Epithelial cell of esophagus (primary cell): ENCODE measurements around the gene MBOAT1.

ENCODE experiments used
- DNase-seq: peaks from one replicate; pipeline ENCODE4 v3.0.0; 2010; ENCODE audit warnings: low read depth
- H3K4me3 ChIP-seq: 2 replicates; pipeline ENCODE4 v1.5.1; 2011; ENCODE audit warnings: mild to moderate bottlenecking, low read length, control low read depth
- TF ChIP-seq, protein P1 (sequence below): IDR thresholded peaks from 2 replicates; pipeline ENCODE4 v1.5.1; 2011; ENCODE audit warnings: low read depth, mild to moderate bottlenecking, low read length, control low read depth, inconsistent platforms; ENCODE audit not compliant: insufficient read depth; ENCODE audit errors: missing control alignments

The MBOAT1 gene

DNA sequence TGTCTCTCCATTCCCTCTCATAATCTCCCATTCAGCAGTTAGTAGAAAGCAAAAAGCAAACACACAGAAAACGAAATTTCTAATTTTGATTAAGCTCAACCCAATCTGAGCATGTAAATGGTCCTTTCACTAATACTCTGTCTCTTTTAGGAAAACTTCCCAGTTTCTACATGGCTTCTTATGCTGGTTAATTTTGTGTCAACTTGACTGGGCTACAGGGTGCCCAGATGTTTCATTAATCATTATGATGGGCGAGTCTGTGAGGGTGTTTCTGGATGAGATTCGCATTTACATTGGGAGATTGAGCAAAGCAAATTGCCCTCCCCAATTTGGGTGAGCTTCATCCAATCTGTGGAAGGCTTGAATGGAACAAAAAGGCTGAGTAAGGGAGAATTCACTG lies 142.2 kb downstream of the MBOAT1 start:
- H3K4me3 ChIP-seq: no peak overlapping the region
- DNase-seq: no peak
- TF ChIP-seq, protein P1, sequence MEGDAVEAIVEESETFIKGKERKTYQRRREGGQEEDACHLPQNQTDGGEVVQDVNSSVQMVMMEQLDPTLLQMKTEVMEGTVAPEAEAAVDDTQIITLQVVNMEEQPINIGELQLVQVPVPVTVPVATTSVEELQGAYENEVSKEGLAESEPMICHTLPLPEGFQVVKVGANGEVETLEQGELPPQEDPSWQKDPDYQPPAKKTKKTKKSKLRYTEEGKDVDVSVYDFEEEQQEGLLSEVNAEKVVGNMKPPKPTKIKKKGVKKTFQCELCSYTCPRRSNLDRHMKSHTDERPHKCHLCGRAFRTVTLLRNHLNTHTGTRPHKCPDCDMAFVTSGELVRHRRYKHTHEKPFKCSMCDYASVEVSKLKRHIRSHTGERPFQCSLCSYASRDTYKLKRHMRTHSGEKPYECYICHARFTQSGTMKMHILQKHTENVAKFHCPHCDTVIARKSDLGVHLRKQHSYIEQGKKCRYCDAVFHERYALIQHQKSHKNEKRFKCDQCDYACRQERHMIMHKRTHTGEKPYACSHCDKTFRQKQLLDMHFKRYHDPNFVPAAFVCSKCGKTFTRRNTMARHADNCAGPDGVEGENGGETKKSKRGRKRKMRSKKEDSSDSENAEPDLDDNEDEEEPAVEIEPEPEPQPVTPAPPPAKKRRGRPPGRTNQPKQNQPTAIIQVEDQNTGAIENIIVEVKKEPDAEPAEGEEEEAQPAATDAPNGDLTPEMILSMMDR: no peak

DNA sequence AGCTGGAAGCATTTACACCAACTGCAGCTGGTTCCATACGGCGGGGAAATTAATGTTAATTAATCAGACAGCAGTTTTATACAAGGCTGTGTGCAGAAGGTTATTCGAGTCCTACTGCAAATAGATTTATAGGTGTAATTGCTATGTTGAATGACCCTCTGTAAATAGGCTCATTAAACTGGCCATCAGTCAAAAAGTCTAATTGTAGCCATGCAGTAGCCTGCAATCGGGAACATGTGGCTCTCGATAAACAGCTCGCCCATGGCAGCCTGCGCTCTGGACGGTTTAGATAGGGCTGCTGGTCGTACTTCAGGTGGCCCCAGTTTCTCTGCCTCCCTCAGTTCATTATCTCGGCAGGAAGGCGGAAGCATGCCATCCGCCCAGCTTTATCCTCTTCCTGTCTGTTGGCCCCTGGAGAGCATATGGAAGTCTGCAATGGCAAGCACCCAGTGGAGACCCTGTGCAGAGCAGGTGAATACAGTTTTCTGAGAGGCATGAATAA lies 143.2 kb downstream of the MBOAT1 start:
- no peak overlapping the region for H3K4me3 ChIP-seq
- TF ChIP-seq, protein P1: no peak
- no peak for DNase-seq

DNA sequence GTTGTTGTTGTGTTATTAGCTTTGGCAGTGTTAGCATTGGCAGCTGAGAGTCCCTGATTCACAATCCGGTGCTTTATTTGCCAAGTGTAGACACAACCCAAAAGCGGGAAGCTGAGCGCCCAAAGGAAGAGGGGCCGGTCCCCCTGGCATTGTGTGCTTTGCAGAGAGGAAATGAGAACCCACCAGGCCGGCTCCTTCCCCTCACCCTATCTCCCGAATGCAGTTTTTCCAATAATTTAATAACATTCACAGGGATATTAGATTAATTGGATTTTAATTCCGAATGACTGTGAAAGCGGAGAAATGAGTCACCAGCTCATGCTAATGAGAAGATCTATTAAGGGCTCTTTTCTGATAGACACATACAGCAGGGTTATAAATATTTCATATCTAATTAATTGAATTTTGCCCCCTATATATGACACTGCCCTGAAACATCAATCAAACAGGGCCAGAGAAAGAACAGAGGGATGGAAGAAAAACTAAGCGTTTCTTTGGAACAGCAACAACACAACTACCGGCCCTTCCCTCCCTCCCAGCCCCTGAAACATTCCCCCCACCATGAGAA lies 143.8 kb downstream of the MBOAT1 start:
- no peak for DNase-seq
- H3K4me3 ChIP-seq: no peak overlapping the region
- TF ChIP-seq, protein P1: no peak

DNA sequence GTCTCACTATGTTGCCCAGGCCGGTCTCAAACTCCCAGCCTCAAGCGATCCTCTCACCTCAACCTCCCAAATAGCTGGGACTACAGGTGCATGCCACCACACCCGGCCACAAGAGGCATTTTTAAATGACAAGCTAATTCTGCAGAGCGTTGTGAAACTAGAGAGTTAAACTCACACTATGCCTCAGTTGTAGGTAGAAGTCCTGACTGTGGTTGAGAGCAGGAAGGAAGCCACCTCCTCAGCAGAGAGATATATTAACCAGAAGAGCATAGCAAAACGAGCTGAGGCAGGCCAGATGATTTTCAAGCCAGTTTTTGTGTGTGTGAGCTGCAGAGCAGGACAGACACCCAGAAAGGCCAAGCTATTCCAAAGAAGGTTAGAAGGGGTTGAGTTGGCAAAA lies 150.3 kb downstream of the MBOAT1 start:
- TF ChIP-seq, protein P1: no peak
- no peak for DNase-seq
- H3K4me3 ChIP-seq: no peak overlapping the region

DNA sequence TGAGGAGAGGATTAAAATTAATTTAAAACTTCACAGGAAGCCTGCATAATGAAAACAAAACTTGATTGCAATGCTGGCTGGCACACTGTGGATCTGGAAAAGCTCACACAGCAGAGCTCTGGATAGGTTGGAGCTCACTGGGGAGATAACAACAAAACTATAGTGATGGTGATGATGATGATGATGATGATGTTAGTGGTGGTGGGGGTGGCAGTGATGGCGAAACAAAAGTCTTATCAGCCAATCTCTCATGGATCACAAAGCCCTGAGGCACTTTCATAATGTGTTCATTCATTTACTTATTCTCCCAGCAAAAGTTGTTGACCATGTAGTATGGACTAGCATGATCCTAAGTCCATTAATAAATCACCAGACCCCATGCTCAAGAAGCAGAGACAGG lies 152.0 kb downstream of the MBOAT1 start:
- TF ChIP-seq, protein P1: no peak
- DNase-seq: no peak
- no peak overlapping the region for H3K4me3 ChIP-seq

DNA sequence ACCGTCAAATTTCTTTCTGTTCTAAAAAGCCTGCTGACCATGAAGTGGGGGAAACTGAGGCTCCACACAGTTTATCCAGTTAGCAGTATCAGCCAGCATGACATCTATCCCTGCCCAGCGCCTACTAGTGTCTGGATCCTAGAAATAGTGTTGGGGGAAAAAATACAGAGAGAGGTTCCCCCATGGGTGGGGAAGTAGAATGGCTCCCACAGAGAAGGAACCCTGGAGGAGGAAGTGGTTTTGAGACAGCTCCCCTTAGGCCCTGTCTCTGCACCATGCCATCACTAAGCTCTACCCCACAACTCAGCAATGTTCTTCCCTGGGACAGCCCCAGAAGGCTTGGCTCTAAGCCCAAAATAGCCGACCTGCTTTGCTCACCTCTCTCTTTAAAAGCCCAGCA lies 153.4 kb downstream of the MBOAT1 start:
- no peak overlapping the region for H3K4me3 ChIP-seq
- TF ChIP-seq, protein P1: no peak
- DNase-seq: no peak

DNA sequence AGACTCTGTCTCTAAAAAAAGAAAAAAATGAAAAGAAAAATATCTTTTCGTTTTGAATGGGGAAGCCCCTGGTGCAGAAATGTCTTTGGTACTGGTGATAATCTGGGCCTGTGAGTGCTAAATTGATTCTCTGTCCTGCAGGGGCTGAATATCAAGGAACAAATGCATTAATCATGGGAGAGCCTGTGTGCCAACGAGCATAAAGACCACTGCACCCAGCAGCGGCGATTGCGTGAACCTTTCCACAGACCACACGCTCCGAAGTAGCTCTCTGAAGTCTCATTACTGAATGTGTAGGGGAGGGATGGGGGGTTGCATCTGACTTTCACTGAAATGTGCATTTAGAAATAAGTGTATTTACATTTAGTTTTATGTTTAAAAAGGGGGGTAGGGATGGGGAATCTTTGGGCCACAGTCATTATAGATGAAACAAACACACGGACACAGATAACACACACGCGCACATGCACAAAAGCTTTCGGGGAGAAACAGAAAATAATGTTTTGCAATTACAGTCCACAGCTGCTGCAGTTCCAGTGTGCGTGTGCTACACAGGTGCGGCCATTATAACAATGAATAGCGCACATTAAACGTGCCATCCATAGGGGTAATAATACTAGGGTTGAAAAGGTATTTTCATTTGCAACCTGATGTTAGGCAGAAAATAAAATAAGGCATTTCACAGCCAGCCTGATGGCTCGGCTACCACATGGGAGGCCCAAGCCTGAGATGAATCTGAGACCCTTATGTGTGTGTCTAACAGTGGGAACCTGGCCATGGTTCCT lies 154.0 kb downstream of the MBOAT1 start:
- no peak overlapping the region for H3K4me3 ChIP-seq
- TF ChIP-seq, protein P1: no peak
- DNase-seq: no peak
